ENCODE measurements around the gene GUCY2D. TPM values are rescaled to one million over a fixed set of nuclear protein-coding genes. Genes with fewer than 3 reads are reported as not detected.

GUCY2D gene
- total and polyA plus RNA-seq, 12 donors, result not detected

GRCh38 chr17:8012045-8012580, 9.7 kb downstream of the GUCY2D start:
- Histone ChIP-seq H3K27ac (no peak overlapping the region), H3K36me3 (replicated peaks in 1 of 2) (no peaks in the 10 kb centered on the region), H3K4me1 (replicated peaks in 1 of 2) (peaks cover 12 to 15% of the 10 kb centered on the region in 2 donors), H3K27me3 (peaks cover 26% of the 10 kb centered on the region), H3K4me3 (no peak overlapping the region), H3K9me3 (replicated peaks in 1 of 3) (no peaks in the 10 kb centered on the region)
- no peak for DNase-seq
- intact Hi-C loops (cut with DNase I), result no loop called here
- TF ChIP-seq POLR2A (IDR thresholded peaks at IDR 0.05), result no peak
- TF ChIP-seq, protein P1, sequence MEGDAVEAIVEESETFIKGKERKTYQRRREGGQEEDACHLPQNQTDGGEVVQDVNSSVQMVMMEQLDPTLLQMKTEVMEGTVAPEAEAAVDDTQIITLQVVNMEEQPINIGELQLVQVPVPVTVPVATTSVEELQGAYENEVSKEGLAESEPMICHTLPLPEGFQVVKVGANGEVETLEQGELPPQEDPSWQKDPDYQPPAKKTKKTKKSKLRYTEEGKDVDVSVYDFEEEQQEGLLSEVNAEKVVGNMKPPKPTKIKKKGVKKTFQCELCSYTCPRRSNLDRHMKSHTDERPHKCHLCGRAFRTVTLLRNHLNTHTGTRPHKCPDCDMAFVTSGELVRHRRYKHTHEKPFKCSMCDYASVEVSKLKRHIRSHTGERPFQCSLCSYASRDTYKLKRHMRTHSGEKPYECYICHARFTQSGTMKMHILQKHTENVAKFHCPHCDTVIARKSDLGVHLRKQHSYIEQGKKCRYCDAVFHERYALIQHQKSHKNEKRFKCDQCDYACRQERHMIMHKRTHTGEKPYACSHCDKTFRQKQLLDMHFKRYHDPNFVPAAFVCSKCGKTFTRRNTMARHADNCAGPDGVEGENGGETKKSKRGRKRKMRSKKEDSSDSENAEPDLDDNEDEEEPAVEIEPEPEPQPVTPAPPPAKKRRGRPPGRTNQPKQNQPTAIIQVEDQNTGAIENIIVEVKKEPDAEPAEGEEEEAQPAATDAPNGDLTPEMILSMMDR (IDR thresholded peaks at IDR 0.05), result no peak
- WGBS, 4 donors, result 84 to 90% (median 85%) methylated on average over 14 to 15 of the region's 15 CpGs

DNA sequence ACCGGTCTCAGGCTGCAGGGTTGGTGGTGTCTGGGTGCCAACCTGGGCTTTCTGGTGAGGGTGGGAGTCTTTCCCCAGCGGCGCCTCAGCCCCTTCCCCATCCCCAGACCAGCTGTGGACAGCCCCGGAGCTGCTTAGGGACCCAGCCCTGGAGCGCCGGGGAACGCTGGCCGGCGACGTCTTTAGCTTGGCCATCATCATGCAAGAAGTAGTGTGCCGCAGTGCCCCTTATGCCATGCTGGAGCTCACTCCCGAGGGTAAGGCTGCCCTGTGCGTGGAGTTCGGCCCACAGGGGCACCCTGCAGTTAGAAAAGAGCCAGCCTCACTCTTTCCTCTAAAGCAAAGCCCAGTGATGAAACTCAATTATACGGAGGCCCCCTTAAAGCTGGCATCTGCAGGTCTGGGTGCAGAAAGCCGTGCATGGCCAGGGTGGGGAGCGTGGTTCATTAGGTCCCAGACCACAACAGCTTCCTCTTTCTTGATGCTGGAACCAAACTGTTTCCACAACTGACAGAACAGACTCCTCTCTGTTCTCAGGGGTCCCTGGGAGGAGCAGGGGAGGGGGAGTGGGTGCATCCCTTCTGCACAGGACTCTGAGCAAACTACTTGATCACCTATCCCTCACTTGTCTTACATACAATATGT, 10.7 kb downstream of the GUCY2D start:
- no peaks in the 10 kb centered on the region for H3K36me3 ChIP-seq (replicated peaks in 1 of 2)
- H3K27ac ChIP-seq, result no peak overlapping the region
- H3K27me3 ChIP-seq, result peaks cover 26% of the 10 kb centered on the region
- 80 to 86% (median 82%) methylated on average over 3 to 17 of the region's 17 CpGs for WGBS, 4 donors
- no peak for DNase-seq
- H3K9me3 ChIP-seq (replicated peaks in 1 of 3), result no peaks in the 10 kb centered on the region
- intact Hi-C loops (cut with DNase I), result no loop called here
- no peak for TF ChIP-seq POLR2A (IDR thresholded peaks at IDR 0.05)
- TF ChIP-seq, protein P1 (IDR thresholded peaks at IDR 0.05), result no peak
- H3K4me3 ChIP-seq, result no peak overlapping the region
- H3K4me1 ChIP-seq (replicated peaks in 1 of 2), result peaks cover 12 to 16% of the 10 kb centered on the region in 2 donors

- DNase-seq, result no peak
- TF ChIP-seq, protein P1 (IDR thresholded peaks at IDR 0.05), result no peak
- TF ChIP-seq POLR2A (IDR thresholded peaks at IDR 0.05), result no peak
- H3K4me1 ChIP-seq (replicated peaks in 1 of 2), result peaks cover 12 to 16% of the 10 kb centered on the region in 2 donors
Observed at GRCh38 chr17:8013731-8014557, 11.5 kb downstream of the GUCY2D start.

DNA sequence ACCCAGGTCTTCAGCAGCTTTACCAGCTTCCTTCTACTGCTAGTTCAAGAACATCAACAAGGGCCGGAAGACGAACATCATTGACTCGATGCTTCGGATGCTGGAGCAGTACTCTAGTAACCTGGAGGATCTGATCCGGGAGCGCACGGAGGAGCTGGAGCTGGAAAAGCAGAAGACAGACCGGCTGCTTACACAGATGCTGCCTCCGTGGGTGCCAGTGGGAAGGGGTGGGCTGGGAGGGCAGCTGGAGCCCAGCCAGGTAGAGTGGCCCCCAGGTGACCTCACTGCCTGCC, 12.1 kb downstream of the GUCY2D start:
- Histone ChIP-seq H3K4me1 (replicated peaks in 1 of 2) (peaks cover 12 to 16% of the 10 kb centered on the region in 2 donors), H3K4me3 (no peak overlapping the region), H3K27me3 (peaks cover 26% of the 10 kb centered on the region), H3K36me3 (replicated peaks in 1 of 2) (no peaks in the 10 kb centered on the region), H3K9me3 (replicated peaks in 1 of 3) (no peaks in the 10 kb centered on the region), H3K27ac (no peak overlapping the region)
- TF ChIP-seq POLR2A (IDR thresholded peaks at IDR 0.05), result no peak
- TF ChIP-seq, protein P1 (IDR thresholded peaks at IDR 0.05), result no peak
- DNase-seq, result no peak
- intact Hi-C loops (cut with DNase I), result no loop called here
- 87 to 94% (median 94%) methylated on average over 8 to 9 of the region's 9 CpGs; no CpG with 5 or more reads in 1 of the 4 donors for WGBS, 4 donors

More at GRCh38 chr17:8013731-8014557, 11.5 kb downstream of the GUCY2D start:
- WGBS, 4 donors, result 76 to 93% (median 83%) methylated on average over 6 to 12 of the region's 12 CpGs
- H3K36me3 ChIP-seq (replicated peaks in 1 of 2), result no peaks in the 10 kb centered on the region
- H3K27me3 ChIP-seq, result peaks cover 26% of the 10 kb centered on the region
- H3K9me3 ChIP-seq (replicated peaks in 1 of 3), result no peaks in the 10 kb centered on the region
- no peak overlapping the region for H3K27ac ChIP-seq
- H3K4me3 ChIP-seq, result no peak overlapping the region
- intact Hi-C loops (cut with DNase I), result no loop called here
